NCI-H774 (cell line): ENCODE data around the gene AUP1.

Experiments used
- DNase-seq: peaks from one replicate; lab custom pipeline; 2025; lab: John Stamatoyannopoulos, UW

The AUP1 gene

DNA sequence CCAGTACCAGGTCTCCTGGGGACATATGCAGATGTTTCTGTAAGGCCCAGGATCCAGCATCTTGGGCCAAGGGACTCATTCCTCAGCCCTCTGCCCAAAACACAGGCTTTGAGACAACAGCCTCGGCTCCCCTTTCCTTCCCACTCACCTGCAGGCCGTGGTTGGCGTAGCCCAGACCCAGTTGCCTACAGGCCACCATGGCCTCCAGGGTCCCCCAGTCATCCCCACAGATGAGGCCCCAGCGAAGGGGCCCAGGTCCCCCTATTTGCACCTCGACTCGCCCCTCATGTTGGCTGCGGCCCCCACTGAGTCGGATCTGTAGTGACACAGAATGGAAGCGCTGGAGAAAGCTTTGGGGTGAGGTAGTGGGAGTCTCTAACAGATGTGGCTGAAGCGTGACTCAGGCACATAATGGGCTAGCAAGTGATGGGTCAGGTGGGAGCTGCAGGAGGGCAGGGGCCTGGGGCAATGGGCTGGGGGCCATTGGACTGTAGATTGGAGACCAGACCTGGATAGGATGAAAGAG is 6.0 kb upstream of the AUP1 start:
- DNase-seq: no peak

DNA sequence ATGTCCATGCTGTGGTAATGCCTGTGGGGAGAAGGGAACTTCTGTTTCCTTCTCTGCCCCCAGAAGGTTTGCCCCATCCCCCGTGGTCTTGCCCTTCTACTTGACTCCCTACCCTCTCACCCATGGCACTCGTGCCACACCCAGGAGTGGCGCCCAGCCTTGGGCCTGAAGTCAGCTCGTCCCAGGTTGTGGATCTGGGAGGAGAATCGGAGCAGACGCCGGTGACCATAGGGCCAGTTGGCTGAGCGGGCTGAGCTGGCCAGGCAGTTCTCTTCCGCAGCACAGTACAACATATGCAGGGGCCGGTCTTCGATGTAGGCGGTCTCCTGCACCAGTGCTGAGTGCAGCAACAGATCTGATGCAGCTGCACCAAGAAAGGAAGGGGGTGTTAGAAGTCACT is 4.9 kb upstream of the AUP1 start:
- DNase-seq: no peak

DNA sequence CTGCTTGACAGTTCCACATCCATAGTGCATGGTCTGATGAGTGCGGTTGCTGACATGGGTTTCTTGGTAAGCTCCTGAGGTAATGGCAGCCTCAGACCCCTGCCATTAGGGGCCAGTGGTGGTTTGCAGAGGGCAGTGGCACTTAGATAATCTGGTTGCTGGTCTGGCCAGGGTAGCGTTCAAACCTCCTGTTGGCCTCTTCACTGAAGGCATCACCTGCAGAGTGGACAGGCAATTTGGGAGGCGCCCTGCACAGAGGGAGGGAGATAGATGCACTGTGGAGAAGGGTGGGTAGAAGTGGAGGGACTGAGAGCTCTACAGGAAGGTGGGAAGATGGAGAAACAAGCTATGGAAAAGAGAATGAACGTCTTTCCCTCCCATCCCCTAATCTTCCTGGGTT is 4.0 kb upstream of the AUP1 start:
- no peak for DNase-seq

DNA sequence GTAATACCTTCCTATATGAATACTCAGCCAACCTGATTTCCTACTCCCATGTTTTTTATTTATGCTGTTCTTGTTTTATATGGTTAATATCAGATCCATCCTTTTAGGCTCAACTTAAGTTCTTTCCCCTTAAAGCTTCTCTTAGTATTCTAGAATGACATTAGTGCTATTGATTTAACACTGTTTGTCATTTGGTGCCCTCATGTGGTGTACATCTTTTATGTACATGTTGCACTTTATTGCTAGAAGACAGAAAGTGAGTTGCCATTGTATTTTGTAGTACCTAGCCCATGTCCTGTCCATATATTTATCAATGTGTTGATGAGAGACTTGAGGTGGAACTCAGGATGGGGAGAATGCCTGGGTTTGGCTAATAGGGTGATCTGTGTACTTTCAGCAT is 2.7 kb upstream of the AUP1 start:
- DNase-seq: no peak

DNA sequence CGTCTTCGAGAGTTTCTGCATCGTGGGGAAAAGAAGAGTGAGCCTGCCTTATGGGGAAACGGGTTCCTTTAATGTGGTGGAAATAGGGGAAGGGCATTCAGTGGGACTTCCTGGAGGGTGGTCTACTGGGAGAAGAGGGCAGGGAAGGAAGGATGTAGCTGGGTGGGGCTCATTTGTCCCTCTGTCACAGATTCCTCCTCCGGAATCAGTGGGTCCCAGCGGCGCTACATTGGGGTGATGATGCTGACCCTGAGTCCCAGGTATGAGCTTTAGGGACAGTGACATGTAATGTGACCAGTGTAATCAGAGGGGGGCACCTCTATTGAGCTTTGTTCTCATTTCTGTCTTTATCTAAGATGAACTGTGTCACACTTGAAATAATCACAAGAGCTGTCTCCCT is 2.2 kb upstream of the AUP1 start:
- DNase-seq: no peak

DNA sequence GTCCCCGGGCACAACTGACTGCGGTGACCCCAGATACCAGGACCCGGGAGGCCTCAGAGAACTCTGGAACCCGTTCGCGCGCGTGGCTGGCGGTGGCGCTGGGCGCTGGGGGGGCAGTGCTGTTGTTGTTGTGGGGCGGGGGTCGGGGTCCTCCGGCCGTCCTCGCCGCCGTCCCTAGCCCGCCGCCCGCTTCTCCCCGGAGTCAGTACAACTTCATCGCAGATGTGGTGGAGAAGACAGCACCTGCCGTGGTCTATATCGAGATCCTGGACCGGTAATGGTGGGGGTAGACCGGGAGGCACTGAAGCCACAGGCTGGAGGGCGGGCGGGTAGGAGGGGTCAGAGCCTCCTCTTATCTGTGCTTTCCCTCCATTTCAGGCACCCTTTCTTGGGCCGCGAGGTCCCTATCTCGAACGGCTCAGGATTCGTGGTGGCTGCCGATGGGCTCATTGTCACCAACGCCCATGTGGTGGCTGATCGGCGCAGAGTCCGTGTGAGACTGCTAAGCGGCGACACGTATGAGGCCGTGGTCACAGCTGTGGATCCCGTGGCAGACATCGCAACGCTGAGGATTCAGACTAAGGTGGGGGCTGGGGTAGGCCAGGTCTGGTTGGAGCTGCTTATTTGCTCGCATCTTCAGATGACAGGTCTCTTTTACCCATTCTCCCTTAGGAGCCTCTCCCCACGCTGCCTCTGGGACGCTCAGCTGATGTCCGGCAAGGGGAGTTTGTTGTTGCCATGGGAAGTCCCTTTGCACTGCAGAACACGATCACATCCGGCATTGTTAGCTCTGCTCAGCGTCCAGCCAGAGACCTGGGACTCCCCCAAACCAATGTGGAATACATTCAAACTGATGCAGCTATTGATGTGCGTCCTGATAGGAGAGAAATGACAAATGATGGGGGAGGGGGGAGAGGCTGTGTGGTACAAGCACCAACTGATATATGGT is 1.0 kb upstream of the AUP1 start:
- DNase-seq: no peak

DNA sequence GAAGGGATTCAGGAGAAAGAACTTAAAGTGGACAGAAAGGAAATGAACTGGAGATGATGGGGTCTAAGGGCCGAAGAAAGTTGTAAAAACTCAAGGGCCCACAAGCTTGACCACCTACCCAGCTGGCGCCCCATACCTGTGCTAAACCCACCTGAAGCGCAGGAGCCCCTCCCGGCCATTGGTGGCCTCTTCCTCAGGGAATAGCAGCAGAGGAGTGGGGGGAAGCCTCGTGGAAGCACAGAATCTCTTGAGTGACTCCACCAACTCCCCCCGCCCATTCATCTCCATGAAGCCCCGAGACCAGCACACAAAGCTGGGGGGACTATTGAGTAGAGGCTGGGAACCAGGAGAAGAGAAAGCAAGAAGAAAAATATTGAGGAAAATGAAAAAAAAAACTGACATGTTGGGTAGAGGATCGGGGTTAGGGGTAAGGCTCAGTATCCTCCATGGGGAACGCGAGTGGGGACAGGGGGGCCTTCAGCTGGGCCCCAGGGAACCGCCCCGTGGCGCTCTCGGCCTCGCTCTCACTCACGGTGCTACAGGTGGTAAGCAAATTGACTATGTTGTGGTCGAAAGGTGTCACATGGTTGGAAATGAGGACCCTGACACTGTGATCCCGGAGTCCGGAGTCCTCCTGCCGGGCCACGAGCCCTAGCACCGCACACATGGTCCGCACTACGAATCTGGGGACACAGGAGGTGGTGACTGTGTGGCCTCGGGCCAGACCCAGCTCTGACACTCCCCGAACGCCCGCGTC is 728 bp downstream of the AUP1 start:
- DNase-seq: no peak

DNA sequence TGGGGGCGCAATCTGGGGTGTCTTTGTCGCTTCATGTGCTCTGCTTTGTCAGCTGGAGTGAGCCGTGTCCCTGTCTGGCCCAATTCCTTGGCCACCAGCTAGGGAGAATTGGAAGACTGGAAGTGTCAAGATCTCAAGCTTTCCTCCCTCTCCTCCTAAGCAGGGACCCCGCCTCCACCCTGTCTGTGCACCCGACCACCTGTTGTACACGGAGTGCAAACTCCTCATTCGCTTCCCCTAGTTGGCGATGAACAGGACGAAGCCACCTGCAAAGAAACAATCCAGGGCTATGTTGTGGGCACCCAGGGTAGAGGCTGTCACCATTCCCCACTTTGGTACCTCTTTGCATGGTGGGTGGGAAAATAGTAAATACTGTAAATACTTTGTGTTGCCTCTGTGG is 1.8 kb downstream of the AUP1 start:
- no peak for DNase-seq

DNA sequence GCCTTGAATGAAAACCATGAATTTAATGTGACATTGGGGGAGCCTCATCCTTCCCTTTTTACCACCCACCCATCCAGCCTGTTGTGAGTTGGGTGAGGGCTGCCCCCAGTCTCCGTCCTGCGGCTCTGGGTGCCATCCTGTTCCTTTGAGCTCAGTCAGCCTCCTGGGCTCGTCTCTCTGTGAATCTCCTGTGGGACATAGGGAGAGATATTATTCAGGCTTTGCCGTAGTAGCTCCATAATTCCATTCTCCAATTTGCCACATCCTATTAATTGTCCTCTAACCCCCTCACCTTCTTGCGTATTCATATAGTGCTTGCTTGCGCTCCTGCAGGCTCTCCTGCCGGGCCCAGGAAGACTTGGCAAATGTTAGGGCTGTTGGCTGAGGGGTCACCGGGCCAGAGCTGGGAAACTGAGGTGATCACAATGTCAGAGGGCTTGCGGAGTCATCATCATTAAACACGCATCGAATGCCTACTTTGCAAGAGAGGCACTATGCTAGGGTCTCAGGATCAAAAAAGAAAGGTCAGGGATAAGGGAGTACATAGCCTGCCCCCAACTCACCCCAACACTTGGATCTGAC is 2.8 kb downstream of the AUP1 start:
- DNase-seq: no peak

DNA sequence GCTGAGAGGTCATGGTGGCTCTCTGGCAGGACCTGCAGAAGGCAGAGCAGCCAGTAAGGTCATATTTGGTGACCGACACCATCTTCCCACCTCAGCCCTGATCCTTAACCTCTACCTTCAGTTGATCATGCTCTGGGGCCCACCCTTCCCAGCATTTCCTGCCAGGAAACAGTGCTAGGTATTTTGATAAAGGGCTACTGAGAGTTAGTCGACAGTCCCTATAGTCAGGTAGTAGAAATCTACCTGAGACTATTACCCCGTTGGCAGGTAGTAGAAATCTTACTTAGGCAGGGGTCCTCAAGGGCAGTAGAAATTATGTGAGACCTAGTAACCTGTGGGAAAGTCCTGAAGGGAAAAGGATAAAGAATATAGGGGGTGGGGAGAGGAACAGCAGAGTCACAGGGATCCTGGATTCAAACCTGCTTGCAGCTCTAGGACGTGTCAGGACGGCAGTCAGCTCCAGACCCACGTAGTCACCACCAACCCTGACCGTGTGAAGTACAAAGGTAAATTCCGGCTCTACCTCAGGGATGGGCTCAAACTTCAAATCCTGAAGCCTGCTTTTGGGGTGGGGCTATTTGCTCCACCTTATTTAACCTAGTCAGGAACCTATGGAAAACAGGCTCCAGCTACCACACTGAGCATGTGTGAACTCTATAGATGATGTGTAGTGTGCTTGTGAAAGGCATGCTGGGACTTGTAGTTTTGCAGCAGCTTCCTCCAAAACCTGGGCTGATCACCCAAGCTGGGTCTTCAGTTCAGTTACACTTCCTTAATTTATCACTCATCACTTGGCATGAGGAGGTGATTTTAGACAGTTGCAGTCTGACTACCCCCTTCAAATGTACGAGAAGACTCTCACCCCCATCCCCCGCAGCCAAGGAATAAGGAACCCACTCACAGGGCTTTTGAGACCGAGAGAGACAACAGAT is 3.5 kb downstream of the AUP1 start, which contains the start of gene DQX1:
TSS of gene DQX1 (minus strand) at position 515 of the 932 bp plus-strand sequence. CDS start at position 13, 502 bp downstream.
- DNase-seq: no peak

DNA sequence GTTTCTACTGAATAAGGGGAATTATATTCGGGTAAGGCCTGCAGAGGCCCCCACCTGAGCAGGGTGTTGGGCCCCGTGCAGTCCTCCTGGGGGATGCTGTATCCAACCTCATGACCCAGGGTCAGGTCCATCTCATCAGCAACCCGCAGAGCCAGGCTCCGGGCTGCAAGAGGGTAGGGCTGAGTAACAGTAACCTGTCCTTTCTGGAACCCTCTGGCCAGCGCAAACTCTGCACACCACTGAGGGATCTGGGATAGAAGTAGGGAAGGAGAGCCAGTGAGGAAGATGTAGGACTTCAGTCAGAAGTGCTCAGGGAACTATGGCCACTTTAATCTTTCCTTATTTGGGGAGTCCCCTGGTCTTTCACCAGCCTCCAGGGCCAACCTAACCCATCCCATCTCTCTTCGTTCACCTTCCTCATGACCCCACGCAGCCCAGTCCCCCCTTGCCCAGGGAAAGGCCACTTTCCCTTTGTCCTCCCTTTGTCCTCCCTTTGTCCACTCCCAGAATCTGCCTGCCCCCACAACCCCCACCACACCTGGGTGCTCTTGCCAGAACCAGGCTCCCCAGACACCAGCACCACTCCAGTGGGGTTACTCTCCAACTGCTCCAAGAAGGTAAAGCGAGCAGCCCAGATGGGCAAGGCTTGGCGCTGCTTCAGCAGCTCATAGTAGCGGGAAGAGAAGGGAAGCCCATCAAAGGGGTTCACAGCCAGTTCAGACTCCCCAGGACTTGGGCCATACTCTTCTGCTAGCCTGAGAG is 4.4 kb downstream of the AUP1 start:
- no peak for DNase-seq

DNA sequence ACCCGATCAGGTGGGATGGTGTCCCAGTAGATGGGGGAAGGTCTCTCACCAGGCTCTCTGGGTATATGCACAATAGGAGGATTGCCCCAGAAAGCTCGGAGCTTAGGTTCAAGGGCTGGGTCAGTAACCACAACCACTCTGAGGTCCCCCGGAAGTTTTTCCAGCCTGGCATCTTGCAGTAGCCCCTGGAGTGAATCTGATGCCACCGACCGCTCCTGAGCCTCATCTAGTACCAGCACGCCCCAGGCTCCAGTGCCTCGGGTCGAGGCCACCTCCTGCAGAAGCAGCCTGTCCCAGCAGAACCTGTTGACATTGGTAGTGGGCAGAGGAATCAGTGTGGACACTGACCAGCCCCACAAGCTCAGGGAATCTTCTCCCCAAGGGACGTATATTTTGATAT is 5.5 kb downstream of the AUP1 start:
- no peak for DNase-seq

DNA sequence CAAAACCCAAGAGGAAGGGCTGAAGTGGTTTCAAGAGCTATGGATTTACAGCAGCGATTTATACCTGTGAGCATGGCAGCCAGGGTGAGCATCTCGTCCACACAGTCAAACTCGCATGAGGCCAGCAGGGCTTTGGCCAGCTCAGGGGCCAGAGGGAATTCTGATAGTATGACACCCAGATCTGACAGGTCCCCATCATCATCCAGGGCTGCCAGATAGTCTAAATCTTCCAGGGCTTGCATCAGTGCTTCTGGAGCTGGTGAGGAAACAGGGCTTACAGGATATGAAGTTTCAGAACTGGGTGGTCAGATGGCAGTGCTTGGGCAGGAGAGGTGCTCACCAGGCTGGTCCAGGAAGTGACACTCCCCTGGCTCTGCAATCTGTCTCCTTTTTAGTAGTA is 7.0 kb downstream of the AUP1 start:
- no peak for DNase-seq

DNA sequence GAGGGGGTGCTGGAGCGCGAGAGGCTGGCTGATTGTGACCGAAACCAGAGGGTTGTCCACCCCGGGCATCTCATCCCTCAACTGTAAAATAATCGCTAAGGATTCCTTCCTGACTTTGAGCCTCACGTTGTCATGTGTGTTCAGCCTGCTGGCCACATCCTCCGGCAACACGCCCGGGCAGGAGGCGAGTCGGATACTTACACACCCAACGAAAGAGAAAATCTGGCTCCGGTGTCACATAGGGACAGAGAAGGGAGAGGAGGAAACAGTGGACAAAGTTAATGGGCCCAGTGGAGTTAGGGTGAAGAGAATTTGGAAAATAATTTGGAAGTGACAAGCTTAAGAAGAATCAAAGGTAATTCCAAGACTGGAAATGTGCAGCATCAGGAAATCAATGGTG is 12.9 kb downstream of the AUP1 start:
- no peak for DNase-seq

DNA sequence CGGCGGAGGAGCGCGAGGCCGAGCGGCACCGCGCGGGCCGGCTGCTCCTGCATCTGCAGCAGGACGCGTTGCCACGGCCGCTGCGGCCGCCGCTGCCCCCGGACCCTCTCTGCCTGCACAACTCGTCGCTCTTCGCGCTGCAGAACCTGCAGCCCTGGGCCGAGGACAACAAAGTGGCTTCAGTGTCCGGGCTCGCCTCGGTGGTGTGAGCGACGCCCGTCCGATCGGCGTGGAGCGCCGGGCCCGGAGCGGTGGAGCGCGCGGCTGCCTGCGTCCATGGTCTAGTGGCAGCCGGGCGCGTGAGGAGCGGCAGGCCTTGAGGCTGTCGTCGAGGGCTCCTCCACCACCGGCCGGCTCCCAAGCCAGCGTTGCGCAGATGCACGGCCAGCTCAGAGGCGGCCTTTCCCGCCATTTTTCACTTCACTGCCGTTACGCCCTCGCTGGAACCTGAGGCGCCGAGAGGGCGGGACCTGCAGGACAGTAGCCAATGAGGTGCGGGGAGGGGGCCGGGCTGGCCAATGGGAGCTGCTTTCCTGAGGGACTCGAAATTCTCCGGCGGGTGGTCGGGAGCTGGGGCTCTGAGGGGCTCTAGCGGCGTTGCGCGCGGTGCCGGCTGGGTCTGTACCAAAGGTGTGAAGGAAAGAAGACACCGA is 13.4 kb downstream of the AUP1 start:
- no peak for DNase-seq

DNA sequence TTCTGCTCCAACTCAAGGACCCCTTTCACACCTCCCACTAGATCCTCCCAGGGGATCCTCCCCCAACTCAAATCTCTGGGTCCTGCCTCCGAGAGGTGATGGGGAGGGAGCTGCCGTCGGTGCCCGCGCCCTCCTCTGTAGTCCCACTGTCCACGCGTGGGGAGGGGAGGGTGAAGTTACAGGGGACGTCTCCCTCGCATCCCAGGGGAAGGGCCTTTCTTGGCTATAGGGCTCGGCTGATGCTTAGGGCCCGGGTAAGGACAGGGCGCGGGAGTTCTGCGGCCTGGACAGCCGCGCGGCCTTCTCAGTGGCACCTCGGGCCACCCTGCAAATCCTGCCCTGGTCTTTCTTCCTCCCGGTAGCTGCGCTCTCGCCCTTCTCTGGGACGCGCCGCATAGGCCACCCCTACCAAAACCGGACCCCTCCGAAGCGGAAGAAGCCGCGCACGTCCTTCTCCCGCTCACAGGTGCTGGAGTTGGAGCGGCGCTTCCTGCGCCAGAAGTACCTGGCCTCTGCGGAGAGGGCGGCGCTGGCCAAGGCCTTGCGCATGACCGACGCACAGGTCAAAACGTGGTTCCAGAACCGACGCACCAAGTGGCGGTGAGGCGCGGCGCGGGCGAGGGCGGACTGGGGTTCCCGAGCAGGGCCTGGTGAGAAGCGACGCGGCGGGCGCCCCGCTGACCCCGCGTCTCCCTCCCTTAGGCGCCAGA is 14.1 kb downstream of the AUP1 start:
- no peak for DNase-seq

DNA sequence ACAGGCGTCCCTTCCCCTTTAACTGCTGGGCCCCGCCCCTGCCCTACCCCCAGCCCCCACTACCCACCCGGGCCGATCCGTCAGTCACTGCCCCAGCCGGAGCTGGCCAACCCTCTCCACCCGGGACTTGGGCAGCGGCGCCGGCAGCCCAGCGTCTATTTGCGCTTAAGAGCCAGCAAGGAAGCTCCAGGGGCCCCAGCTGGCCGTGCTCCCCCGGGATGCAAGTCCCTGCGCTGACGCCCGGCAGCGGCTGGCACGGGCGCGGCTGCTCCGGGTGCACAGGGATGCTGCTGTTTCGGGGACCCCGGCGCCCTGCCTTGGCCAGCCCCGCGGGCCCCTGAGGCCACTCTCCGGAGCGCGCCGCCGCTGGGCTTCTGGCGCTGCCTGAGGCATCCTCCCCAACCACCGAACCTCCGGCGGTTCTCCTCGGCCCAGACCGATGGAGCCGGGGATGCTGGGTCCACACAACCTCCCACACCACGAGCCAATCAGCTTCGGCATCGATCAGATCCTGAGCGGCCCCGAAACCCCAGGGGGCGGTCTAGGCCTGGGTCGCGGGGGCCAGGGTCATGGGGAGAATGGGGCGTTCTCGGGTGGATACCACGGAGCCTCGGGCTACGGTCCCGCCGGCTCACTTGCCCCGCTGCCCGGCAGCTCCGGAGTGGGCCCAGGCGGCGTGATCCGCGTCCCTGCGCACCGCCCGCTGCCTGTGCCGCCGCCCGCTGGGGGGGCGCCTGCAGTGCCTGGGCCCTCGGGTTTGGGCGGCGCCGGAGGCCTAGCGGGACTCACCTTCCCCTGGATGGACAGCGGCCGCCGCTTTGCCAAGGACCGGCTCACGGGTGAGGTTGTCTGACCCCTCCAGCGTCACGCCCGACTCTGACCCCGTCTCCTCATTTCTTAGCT is 14.9 kb downstream of the AUP1 start, which contains the start of gene TLX2:
TSS of gene TLX2 (plus strand) at position 83 of the 903 bp plus-strand sequence. CDS start at position 440, 357 bp downstream.
- DNase-seq: no peak
